ENCODE data around the gene ARL6IP4.

ARL6IP4 gene

DNA sequence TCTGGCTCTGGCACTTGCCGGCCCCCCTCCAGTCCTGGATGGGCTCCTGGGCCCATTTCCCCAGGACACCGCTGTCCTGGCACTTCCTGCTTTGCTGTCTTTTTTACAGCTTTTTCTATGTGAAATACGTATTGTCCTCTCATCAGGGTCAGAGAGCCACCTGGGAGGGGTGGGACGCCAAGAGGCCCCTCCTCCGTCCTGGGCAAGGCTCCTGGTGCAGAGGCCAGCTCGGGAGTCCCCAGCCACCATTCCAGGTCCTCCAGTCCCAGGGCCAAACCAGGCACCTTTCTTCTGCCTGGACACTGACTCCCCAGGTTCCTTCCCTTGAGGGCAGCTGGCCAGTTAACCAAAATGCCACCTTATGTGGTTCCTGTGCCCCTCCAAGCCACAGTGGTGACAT, 22.8 kb downstream of the ARL6IP4 start:
- no peak for DNase-seq (ENCODE audit: low read depth)
- TF ChIP-seq, protein P1, sequence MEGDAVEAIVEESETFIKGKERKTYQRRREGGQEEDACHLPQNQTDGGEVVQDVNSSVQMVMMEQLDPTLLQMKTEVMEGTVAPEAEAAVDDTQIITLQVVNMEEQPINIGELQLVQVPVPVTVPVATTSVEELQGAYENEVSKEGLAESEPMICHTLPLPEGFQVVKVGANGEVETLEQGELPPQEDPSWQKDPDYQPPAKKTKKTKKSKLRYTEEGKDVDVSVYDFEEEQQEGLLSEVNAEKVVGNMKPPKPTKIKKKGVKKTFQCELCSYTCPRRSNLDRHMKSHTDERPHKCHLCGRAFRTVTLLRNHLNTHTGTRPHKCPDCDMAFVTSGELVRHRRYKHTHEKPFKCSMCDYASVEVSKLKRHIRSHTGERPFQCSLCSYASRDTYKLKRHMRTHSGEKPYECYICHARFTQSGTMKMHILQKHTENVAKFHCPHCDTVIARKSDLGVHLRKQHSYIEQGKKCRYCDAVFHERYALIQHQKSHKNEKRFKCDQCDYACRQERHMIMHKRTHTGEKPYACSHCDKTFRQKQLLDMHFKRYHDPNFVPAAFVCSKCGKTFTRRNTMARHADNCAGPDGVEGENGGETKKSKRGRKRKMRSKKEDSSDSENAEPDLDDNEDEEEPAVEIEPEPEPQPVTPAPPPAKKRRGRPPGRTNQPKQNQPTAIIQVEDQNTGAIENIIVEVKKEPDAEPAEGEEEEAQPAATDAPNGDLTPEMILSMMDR (IDR thresholded peaks at IDR 0.05; ENCODE audit: control insufficient read depth, extremely low read depth, insufficient read depth), result no peak

DNA sequence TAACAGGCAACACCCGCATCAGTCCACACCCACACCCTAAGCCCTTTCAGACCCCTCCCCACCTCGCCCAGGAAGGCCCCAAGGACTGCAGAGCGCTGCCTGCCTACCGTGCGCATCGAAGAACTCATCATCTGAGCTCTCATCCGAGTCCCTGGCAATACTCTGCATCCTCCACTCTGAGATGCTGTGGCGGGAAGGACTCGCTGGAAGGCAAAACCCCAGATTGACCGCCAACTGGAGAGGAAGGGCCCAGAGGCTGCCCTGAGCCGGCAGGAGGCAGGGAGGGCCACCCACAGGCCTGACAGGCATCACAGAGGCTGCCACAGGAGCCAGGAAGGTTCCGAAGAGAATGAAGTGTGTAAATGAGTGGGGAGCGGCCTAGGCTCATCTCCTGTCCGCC, 23.8 kb downstream of the ARL6IP4 start:
- H3K4me3 ChIP-seq (ENCODE audit: low read depth, low read length), result no peak overlapping the region
- TF ChIP-seq, protein P1 (IDR thresholded peaks at IDR 0.05; ENCODE audit: control insufficient read depth, extremely low read depth, insufficient read depth), result no peak
- no peak for DNase-seq (ENCODE audit: low read depth)

More for the DNA sequence above, 22.8 kb downstream of the ARL6IP4 start:
- no peak overlapping the region for H3K4me3 ChIP-seq (ENCODE audit: low read depth, low read length)

DNA sequence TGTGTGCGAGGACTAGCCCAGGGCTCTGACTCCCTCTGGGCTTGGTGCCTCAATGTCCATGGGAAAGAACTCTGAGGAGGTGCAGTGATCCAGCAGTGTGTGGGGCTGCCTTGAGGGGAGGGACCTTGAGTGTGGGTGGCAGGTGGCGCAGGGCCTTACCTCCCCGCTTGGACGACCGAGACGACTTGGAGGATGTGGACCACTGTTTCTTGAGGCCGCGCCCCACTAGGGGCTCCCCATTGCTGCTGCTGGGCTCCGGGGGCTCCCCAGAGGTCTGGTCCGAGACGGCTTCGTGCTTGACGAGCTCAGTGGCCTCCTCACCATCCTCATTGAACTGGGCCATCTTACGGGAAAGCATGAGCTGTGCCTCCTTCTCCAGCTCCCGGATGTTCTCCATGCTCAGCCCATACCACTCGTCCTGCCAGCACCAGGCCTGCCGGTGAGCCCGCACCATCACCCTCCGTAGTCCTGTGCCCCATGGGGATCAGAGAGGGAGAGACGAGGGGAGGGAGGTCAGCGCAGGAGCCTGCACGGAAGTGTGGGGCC, 24.7 kb downstream of the ARL6IP4 start:
- TF ChIP-seq, protein P1 (IDR thresholded peaks at IDR 0.05; ENCODE audit: control insufficient read depth, extremely low read depth, insufficient read depth), result no peak

DNA sequence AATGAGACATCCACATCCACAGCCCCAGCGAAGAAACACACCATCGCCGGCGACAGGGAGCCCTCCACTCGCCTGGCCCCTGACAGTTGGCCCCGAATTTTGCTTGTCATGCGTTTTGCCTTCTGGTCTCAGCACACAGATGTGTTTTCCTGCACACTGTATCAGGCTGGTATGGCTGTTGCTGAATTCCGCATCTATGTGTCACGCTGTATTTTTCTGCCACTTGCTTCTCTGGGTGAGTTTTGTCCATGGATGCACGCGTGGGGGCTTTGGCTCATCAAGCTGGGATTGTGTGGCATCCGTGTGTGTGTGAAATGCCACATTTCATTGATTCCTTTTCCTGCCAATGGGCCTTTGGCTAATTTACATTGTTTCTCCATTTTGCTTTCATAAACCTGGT, 26.5 kb downstream of the ARL6IP4 start:
- DNase-seq (ENCODE audit: low read depth), result no peak
- H3K4me3 ChIP-seq (ENCODE audit: low read depth, low read length), result no peak overlapping the region
- TF ChIP-seq, protein P1 (IDR thresholded peaks at IDR 0.05; ENCODE audit: control insufficient read depth, extremely low read depth, insufficient read depth), result no peak

More for the DNA sequence above, 24.7 kb downstream of the ARL6IP4 start:
- DNase-seq (ENCODE audit: low read depth), result no peak
- H3K4me3 ChIP-seq (ENCODE audit: low read depth, low read length), result no peak overlapping the region

DNA sequence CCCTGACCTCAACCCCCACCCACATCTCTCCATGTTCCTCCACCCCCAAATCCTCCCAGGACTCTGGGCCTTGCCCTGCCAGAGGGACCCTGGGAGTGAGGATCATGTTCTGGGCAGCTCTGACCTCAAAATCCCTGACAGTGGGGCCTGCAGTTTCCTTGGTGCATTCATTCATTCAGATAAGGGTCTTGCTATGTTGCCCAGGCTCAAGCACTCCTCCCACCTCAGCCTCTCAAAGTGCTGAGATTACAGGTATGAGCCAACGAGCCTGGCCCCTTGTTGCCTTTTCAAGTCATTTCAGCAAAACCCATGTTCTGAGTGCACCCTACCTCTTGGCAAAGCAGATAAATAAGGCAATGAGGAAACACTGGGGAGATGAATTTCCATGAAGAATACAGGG, 29.6 kb downstream of the ARL6IP4 start:
- no peak overlapping the region for H3K4me3 ChIP-seq (ENCODE audit: low read depth, low read length)
- TF ChIP-seq, protein P1 (IDR thresholded peaks at IDR 0.05; ENCODE audit: control insufficient read depth, extremely low read depth, insufficient read depth), result no peak

DNA sequence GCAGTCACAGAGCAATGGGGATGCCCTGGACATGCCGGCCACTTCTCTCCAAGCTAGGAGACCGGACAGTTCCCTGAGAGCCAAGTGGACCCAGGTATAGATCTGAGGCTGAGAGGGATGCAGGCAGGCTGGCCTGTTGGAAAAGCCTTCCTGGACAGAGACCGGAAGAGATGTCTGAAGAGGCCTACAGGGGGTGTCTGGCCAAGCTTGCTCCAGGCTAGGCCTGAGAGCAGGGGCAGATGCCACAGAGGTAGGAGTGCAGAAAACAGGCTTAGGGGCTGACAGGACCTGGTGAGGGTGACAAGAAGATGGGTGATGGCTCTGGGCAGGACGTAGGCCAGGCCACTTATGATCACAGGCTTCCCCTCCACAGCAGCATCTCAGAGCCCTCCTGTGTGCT, 30.2 kb downstream of the ARL6IP4 start:
- no peak for DNase-seq (ENCODE audit: low read depth)
- TF ChIP-seq, protein P1 (IDR thresholded peaks at IDR 0.05; ENCODE audit: control insufficient read depth, extremely low read depth, insufficient read depth), result no peak
- no peak overlapping the region for H3K4me3 ChIP-seq (ENCODE audit: low read depth, low read length)

More for the DNA sequence above, 29.6 kb downstream of the ARL6IP4 start:
- no peak for DNase-seq (ENCODE audit: low read depth)

DNA sequence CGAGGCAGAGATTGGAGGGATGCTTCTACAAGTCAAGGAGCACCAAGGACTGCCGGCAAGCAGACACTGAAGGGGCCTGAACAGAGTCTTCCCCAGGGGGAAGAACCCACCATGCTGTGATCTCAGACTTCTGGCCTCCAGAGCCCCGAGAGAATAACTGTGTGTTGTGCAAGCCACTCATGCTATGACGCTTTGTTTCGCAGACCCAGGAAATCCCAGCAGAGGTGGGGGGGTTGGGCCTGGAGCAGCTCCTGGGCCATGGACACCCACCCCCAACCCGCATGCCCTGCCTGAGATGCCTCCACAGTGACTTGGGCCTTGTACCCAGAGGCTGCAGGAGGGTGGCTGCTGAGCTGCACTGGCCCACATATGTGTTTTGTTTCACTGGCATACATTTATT, 31.2 kb downstream of the ARL6IP4 start:
- no peak for DNase-seq (ENCODE audit: low read depth)
- no peak overlapping the region for H3K4me3 ChIP-seq (ENCODE audit: low read depth, low read length)
- TF ChIP-seq, protein P1 (IDR thresholded peaks at IDR 0.05; ENCODE audit: control insufficient read depth, extremely low read depth, insufficient read depth), result no peak

Measured in LNCaP clone FGC (cell line).